Measurements from ENCODE around the gene EML6.

GRCh38 chr2:54677476-54678265 lies 45.8 kb upstream of the EML6 start:
- no peak for TF ChIP-seq GATA2 (IDR thresholded peaks at IDR 0.05; ENCODE audit: low read depth, low read length)
- TF ChIP-seq GATA3 (IDR thresholded peaks at IDR 0.05; ENCODE audit: low read depth, low read length): no peak

Data from SH-SY5Y (cell line).